GM23248 (cell line): ENCODE results near the gene C5orf63. TPM values are rescaled to one million over a fixed set of nuclear protein-coding genes. Genes with fewer than 3 reads are reported as not detected.
A peak's percentile ranks its signal among the peaks of the same experiment; 100 is the strongest.

Experiments used
- DNase-seq: peaks from one replicate; pipeline ENCODE4 v3.0.0-alpha.2; 2015
- H2AFZ ChIP-seq: fragments of 200-600 bp; sonication (generic); 2 replicates; pipeline ENCODE4 v1.6.1; 2016; ENCODE audit warnings: antibody characterized with exemption
- H3F3A ChIP-seq: fragments of 200-600 bp; sonication (generic); 2 replicates; pipeline ENCODE4 v1.6.1; 2016; ENCODE audit warnings: mild to moderate bottlenecking, antibody characterized with exemption, mixed run types; ENCODE audit not compliant: insufficient read depth
- H3K27ac ChIP-seq: fragments of 200-600 bp; sonication (generic); 2 replicates; pipeline ENCODE4 v1.5.1; 2016; ENCODE audit warnings: mild to moderate bottlenecking
- H3K27me3 ChIP-seq: fragments of 200-600 bp; sonication (generic); replicated peaks from 2 replicates; pipeline ENCODE4 v1.6.1; 2016; ENCODE audit warnings: mild to moderate bottlenecking; ENCODE audit not compliant: insufficient read depth
- H3K36me3 ChIP-seq: fragments of 200-600 bp; sonication (generic); 2 replicates; pipeline ENCODE4 v1.6.1; 2016; ENCODE audit warnings: low read depth, mild to moderate bottlenecking
- H3K4me1 ChIP-seq: fragments of 200-600 bp; sonication (generic); 2 replicates; pipeline ENCODE4 v1.6.1; 2016; ENCODE audit warnings: mild to moderate bottlenecking; ENCODE audit not compliant: insufficient read depth
- H3K4me2 ChIP-seq: fragments of 200-600 bp; sonication (generic); one replicate; pipeline ENCODE4 v1.6.1; 2016; ENCODE audit warnings: mild to moderate bottlenecking; ENCODE audit not compliant: unreplicated experiment
- H3K4me3 ChIP-seq: fragments of 200-600 bp; sonication (generic); 2 replicates; pipeline ENCODE4 v1.5.1; 2016; ENCODE audit warnings: mild to moderate bottlenecking
- H3K79me2 ChIP-seq: fragments of 200-600 bp; sonication (generic); 2 replicates; pipeline ENCODE4 v1.6.1; 2016; ENCODE audit warnings: mild to moderate bottlenecking; ENCODE audit not compliant: insufficient read depth
- H3K9ac ChIP-seq: fragments of 200-600 bp; sonication (generic); 2 replicates; pipeline ENCODE4 v1.6.1; 2016; ENCODE audit warnings: mild to moderate bottlenecking
- H3K9me2 ChIP-seq: fragments of 200-600 bp; sonication (generic); 2 replicates; pipeline ENCODE4 v1.6.1; 2016; ENCODE audit warnings: mixed run types, mild to moderate bottlenecking, moderate library complexity; ENCODE audit not compliant: insufficient read depth
- H3K9me3 ChIP-seq: fragments of 200-600 bp; sonication (generic); one replicate; pipeline ENCODE4 v1.6.1; 2017; ENCODE audit warnings: low read depth
- H4K20me1 ChIP-seq: fragments of 200-600 bp; sonication (generic); 2 replicates; pipeline ENCODE4 v1.6.0; 2016; ENCODE audit not compliant: insufficient read depth
- EZH2 ChIP-seq: fragments of 200-600 bp; sonication (generic); IDR thresholded peaks from 2 replicates; pipeline ENCODE4 v1.6.1; 2018; ENCODE audit warnings: antibody characterized with exemption, mild to moderate bottlenecking; ENCODE audit not compliant: insufficient read depth, poor library complexity, severe bottlenecking
- EZH2phosphoT487 ChIP-seq: fragments of 200-600 bp; sonication (generic); IDR thresholded peaks from 2 replicates; pipeline ENCODE4 v1.6.1; 2018; ENCODE audit warnings: antibody characterized with exemption, moderate library complexity, mild to moderate bottlenecking, low read depth; ENCODE audit not compliant: insufficient read depth
- WGBS, 2 experiments: methylation state at CpG; one replicate each; pipeline ENCODE4 v1.1.6; 2015 to 2017; ENCODE audit warnings: low lambda C conversion rate in 2 of 2, low coverage in 1 of 2; ENCODE audit errors: missing lambda C conversion rate in 2 of 2; 5-methylcytosine and 5-hydroxymethylcytosine counted together
- in situ Hi-C: fragments of 300-500 bp; cut with MboI; formaldehyde crosslinking; loops from 2 replicates; pipeline ENCODE4 v1.15.0; 2020
- polyA plus RNA-seq: library from polyadenylated mRNA; unstranded; fragments of >200 nt; fragmentation: Nextera tagmentation; extraction: Ambion mirVana; gene quantifications from 2 replicates; pipeline ENCODE4 v1.2.1, GENCODE V29; 2016
- total RNA-seq: library from RNA; depleted of rRNA; stranded (reverse); fragments of >200 nt; shearing (Covaris generic); gene quantifications from 2 replicates; pipeline ENCODE4 v1.2.3, GENCODE V29; 2014

The C5orf63 gene
- total and polyA plus RNA-seq, 2 experiments from 2014 or later, result 0.97 to 7.2 TPM

DNA sequence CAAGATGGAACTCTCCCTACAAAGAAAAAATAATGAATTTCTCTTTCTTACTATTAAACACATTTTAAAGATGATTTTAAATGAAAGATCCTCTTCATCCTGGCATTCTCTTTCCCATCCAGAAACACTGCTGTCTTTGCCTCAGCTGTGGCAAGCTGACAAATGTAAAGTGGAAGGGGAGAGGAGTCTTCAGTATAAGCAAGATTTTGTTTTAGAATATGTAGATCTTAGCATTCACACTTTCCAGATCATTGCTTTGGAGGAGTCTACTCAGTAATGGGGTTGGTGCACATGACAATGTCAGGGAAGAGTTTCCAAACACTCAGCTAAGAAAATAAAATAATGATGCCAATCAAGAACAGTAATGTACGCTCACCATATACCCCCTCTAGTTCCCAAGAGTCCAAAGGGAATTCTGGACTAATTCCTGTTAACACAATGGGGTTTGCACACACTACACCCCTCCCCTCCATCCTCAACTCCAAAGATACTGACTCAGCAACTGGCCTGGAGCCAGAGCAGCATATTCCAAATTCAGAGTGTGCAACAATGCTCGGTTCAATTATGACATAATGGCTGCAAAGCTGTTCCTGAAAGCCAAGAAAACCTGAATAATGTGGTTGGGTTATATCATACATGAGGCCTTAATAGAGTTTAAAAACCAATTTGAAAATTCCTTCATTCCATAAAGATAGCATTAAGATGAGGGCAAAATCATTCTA is 4.6 kb downstream of the C5orf63 start:
- H3K36me3 ChIP-seq, result no peaks in the 10 kb centered on the region
- H4K20me1 ChIP-seq, result no peaks in the 10 kb centered on the region
- no peaks in the 10 kb centered on the region for H3K27me3 ChIP-seq
- H3K4me2 ChIP-seq, result no peak overlapping the region
- H3K79me2 ChIP-seq, result no peaks in the 10 kb centered on the region
- no peaks in the 10 kb centered on the region for H3K9me3 ChIP-seq
- TF ChIP-seq EZH2phosphoT487 (no peak), EZH2 (no peak)
- no peaks in the 10 kb centered on the region for H3K4me1 ChIP-seq
- H3K27ac ChIP-seq, result no peak overlapping the region
- H3K4me3 ChIP-seq, result no peak overlapping the region
- no peak overlapping the region for H3K9ac ChIP-seq
- no peaks in the 10 kb centered on the region for H3F3A ChIP-seq
- in situ Hi-C loops, result no loop called here
- H2AFZ ChIP-seq, result no peak overlapping the region
- 52 to 55% methylated on average over 2 of the region's 2 CpGs for WGBS, 2 experiments
- DNase-seq, result peak; percentile 32
- no peaks in the 10 kb centered on the region for H3K9me2 ChIP-seq

- Histone ChIP-seq H2AFZ (no peak overlapping the region), H3K4me2 (no peak overlapping the region), H3K9me3 (no peaks in the 10 kb centered on the region), H3F3A (no peaks in the 10 kb centered on the region), H3K9ac (no peak overlapping the region), H3K4me3 (no peak overlapping the region), H3K27me3 (no peaks in the 10 kb centered on the region), H3K27ac (no peak overlapping the region), H3K4me1 (no peaks in the 10 kb centered on the region), H4K20me1 (no peaks in the 10 kb centered on the region), H3K36me3 (no peaks in the 10 kb centered on the region), H3K79me2 (no peaks in the 10 kb centered on the region), H3K9me2 (no peaks in the 10 kb centered on the region)
- TF ChIP-seq EZH2 (no peak), EZH2phosphoT487 (no peak)
- no peak for DNase-seq
- in situ Hi-C loops, result no loop called here
Measured at GRCh38 chr5:127066721-127067120, 6.6 kb downstream of the C5orf63 start.

DNA sequence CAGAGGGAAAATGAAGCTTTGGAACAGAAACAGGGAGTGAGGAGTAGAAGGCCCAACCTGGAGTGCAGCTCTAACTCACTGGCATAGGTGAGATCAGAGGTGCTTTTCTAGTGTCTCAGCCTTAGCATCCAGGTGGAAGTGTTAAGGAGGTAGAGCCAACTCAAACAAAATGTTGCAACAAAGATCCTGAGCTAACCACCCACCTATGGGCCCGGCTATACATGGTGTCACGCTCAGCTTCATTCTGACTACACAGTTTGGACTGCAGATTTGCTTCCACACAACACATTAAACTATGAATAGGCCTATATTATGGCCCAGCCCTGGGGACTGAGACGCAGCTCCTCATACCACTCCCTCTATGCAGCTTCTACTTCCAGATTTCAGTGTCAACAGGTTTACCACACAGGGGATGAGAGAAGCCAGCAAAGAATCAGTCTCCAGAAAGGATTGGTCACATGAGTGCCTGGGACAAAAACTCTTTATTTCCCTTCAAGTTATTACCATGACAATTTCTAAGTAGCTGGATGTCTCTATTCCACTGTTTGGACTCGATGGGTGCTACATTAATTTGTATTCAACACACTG is 9.0 kb downstream of the C5orf63 start:
- Histone ChIP-seq H3F3A (no peaks in the 10 kb centered on the region), H3K9me3 (no peaks in the 10 kb centered on the region), H3K36me3 (no peaks in the 10 kb centered on the region), H3K27ac (no peak overlapping the region), H3K27me3 (no peaks in the 10 kb centered on the region), H3K79me2 (no peaks in the 10 kb centered on the region), H3K9me2 (no peaks in the 10 kb centered on the region), H2AFZ (no peak overlapping the region), H3K4me1 (peaks cover 7% of the 10 kb centered on the region), H3K4me3 (no peak overlapping the region), H3K9ac (no peak overlapping the region), H3K4me2 (no peak overlapping the region), H4K20me1 (no peaks in the 10 kb centered on the region)
- TF ChIP-seq EZH2 (no peak), EZH2phosphoT487 (no peak)
- in situ Hi-C loops, result no loop called here
- 94% methylated on average over 4 of the region's 4 CpGs for WGBS, 2 experiments
- DNase-seq, result no peak

GRCh38 chr5:127063257-127063913 is 9.9 kb downstream of the C5orf63 start:
- Histone ChIP-seq H3K79me2 (no peaks in the 10 kb centered on the region), H3K4me1 (peaks cover 7% of the 10 kb centered on the region), H4K20me1 (no peaks in the 10 kb centered on the region), H3K27me3 (no peaks in the 10 kb centered on the region), H3K4me2 (no peak overlapping the region), H3K4me3 (no peak overlapping the region), H2AFZ (no peak overlapping the region), H3K36me3 (no peaks in the 10 kb centered on the region), H3F3A (no peaks in the 10 kb centered on the region), H3K9ac (no peak overlapping the region), H3K27ac (no peak overlapping the region), H3K9me3 (no peaks in the 10 kb centered on the region), H3K9me2 (no peaks in the 10 kb centered on the region)
- TF ChIP-seq EZH2phosphoT487 (no peak), EZH2 (no peak)
- in situ Hi-C loops, result no loop called here
- no peak for DNase-seq
- WGBS, 2 experiments, result 35 to 36% methylated on average over 2 of the region's 2 CpGs
